GM12878 (cell line): ENCODE results near the gene ASPG. TPM values are rescaled to one million over a fixed set of nuclear protein-coding genes. Genes with fewer than 3 reads are reported as not detected.

Experiments
- ATAC-seq: fragments of 200-7000 bp; cut with Tn5 transposase; 3 replicates; pipeline ENCODE4 v1.9.1; 2020; ENCODE audit warnings: mild to moderate bottlenecking, moderate library complexity
- BruUV-seq: library from RNA; stranded (reverse); fragments of 400-500 nt; replicated peaks from 2 replicates; lab custom pipeline; 2021; lab: Mats Ljungman, UMichigan
- CTCF ChIA-PET: fragments of 300-600 bp; sonication (Branson Sonifier 250); formaldehyde crosslinking; extraction: SDS; loops from one replicate; lab custom pipeline; 2021; ENCODE audit warnings: inconsistent platforms; lab: Yijun Ruan, JAX
- POLR2A ChIA-PET: fragments of 350-600 bp; formaldehyde crosslinking; extraction: SDS; loops from one replicate; lab custom pipeline; 2021; ENCODE audit warnings: inconsistent platforms; lab: Charles Lee
- RAD21 ChIA-PET: fragments of 300-600 bp; sonication (Branson Sonifier 250); formaldehyde crosslinking; loops from one replicate; lab custom pipeline; 2023; ENCODE audit warnings: antibody characterized with exemption; ENCODE audit not compliant: unreplicated experiment; lab: Charles Lee
- SMC1A ChIA-PET: fragments of 300-600 bp; sonication (Branson Sonifier 250); formaldehyde crosslinking; loops from one replicate; lab custom pipeline; 2023; ENCODE audit not compliant: unreplicated experiment, uncharacterized antibody; lab: Charles Lee
- DNase-seq: peaks from one replicate; pipeline ENCODE4 v3.0.0-alpha.2; 2011; ENCODE audit warnings: low read depth, low spot score
- FAIRE-seq: peaks from 3 replicates; lab custom pipeline; 2011; peaks lifted over from hg19 to GRCh38; lab: Jason Lieb, UNC
- H2AFZ ChIP-seq: 2 replicates; pipeline ENCODE4 v1.6.0; 2011; ENCODE audit warnings: low read depth, low read length, control low read depth; ENCODE audit not compliant: control insufficient read depth
- H3K27ac ChIP-seq: 2 replicates; pipeline ENCODE4 v1.5.1; 2011; ENCODE audit warnings: control low read depth; ENCODE audit not compliant: control insufficient read depth, insufficient read depth
- H3K27me3 ChIP-seq, 2 experiments: replicated peaks in 1 of 2; 2 replicates each; pipeline versions ENCODE4 v1.6.0 to v1.6.1; 2011; ENCODE audit warnings: low read length in 1 of 2; ENCODE audit not compliant: control insufficient read depth in 2 of 2, insufficient read depth in 2 of 2
- H3K36me3 ChIP-seq, 2 experiments: 2 replicates each; pipeline ENCODE4 v1.5.1; 2011; ENCODE audit warnings: low read length in 1 of 2; ENCODE audit not compliant: control insufficient read depth in 2 of 2, insufficient read depth in 2 of 2
- H3K4me1 ChIP-seq: 2 replicates; pipeline ENCODE4 v1.6.1; 2011; ENCODE audit warnings: mild to moderate bottlenecking, low read length, moderate library complexity, mixed read lengths; ENCODE audit not compliant: control insufficient read depth, insufficient read depth
- H3K4me2 ChIP-seq: 2 replicates; pipeline ENCODE4 v1.6.0; 2011; ENCODE audit warnings: control low read depth; ENCODE audit not compliant: control insufficient read depth, insufficient read depth
- H3K4me3 ChIP-seq: fragments of 200-600 bp; sonication (generic); 2 replicates; pipeline ENCODE4 v1.5.1; 2016
- H3K79me2 ChIP-seq: 2 replicates; pipeline ENCODE4 v1.6.0; 2011; ENCODE audit warnings: low read length; ENCODE audit not compliant: control insufficient read depth, insufficient read depth
- H3K9ac ChIP-seq: 2 replicates; pipeline ENCODE4 v1.8.0; 2011; ENCODE audit warnings: low read length, control low read depth, mixed read lengths; ENCODE audit not compliant: control insufficient read depth, insufficient read depth
- H3K9me3 ChIP-seq: replicated peaks from 3 replicates; pipeline ENCODE4 v1.5.1; 2011; ENCODE audit warnings: mild to moderate bottlenecking, low read length; ENCODE audit not compliant: control insufficient read depth, insufficient read depth
- H4K20me1 ChIP-seq: 2 replicates; pipeline ENCODE4 v1.6.0; 2011; ENCODE audit not compliant: control insufficient read depth, insufficient read depth
- CHD1 ChIP-seq: IDR thresholded peaks from 2 replicates; pipeline ENCODE4 v1.6.1; 2012; ENCODE audit warnings: low read depth, low read length, improper control_type of control experiment
- ETV6 ChIP-seq, 2 experiments: fragments of 450-650 bp in 1 of 2; IDR thresholded peaks in 1 of 2; conservative IDR thresholded peaks in 1 of 2; 2 replicates each; pipeline ENCODE4 v1.6.1; 2014; ENCODE audit warnings: antibody characterized with exemption in 1 of 2, borderline replicate concordance in 1 of 2, low read depth in 1 of 2, mild to moderate bottlenecking in 1 of 2, moderate library complexity in 1 of 2
- IKZF2 ChIP-seq, 2 experiments: fragments of 450-650 bp; IDR thresholded peaks; 2 replicates each; pipeline ENCODE4 v1.6.1; 2017; ENCODE audit warnings: mild to moderate bottlenecking in 2 of 2, moderate library complexity in 2 of 2
- IRF4 ChIP-seq: IDR thresholded peaks from 2 replicates; pipeline ENCODE4 v1.6.1; 2011; ENCODE audit warnings: low read depth, low read length
- KLF5 ChIP-seq: fragments of 450-650 bp; IDR thresholded peaks from 2 replicates; pipeline ENCODE4 v1.6.1; 2014; ENCODE audit warnings: mild to moderate bottlenecking; ENCODE audit not compliant: partially characterized antibody
- MTA2 ChIP-seq: fragments of 450-650 bp; IDR thresholded peaks from 2 replicates; pipeline ENCODE4 v1.6.1; 2016; ENCODE audit warnings: low read depth, mild to moderate bottlenecking, moderate library complexity
- MTA3 ChIP-seq: IDR thresholded peaks from 2 replicates; pipeline ENCODE4 v1.6.1; 2012; ENCODE audit warnings: low read length, inconsistent platforms, borderline replicate concordance
- MYC ChIP-seq: IDR thresholded peaks from 2 replicates; pipeline ENCODE4 v1.6.1; 2011; ENCODE audit warnings: mild to moderate bottlenecking, low read length, moderate library complexity, inconsistent platforms; ENCODE audit not compliant: insufficient read depth, insufficient replicate concordance, insufficient read length, severe bottlenecking
- NFXL1 ChIP-seq: fragments of 450-650 bp; IDR thresholded peaks from 2 replicates; pipeline ENCODE4 v1.6.1; 2017; ENCODE audit warnings: antibody characterized with exemption, mild to moderate bottlenecking, borderline replicate concordance
- NRF1 ChIP-seq: conservative IDR thresholded peaks from 2 replicates; pipeline ENCODE4 v1.6.1; 2011; ENCODE audit warnings: mild to moderate bottlenecking, low read depth, low read length, improper control_type of control experiment
- PML ChIP-seq: IDR thresholded peaks from 2 replicates; pipeline ENCODE4 v1.6.1; 2012; ENCODE audit warnings: low read length, inconsistent platforms
- SUZ12 ChIP-seq: fragments of 200-600 bp; sonication (generic); IDR thresholded peaks from one replicate; pipeline ENCODE4 v1.6.1; 2018; ENCODE audit warnings: antibody characterized with exemption, mild to moderate bottlenecking; ENCODE audit not compliant: unreplicated experiment
- TBL1XR1 ChIP-seq: IDR thresholded peaks from 2 replicates; pipeline ENCODE4 v1.6.1; 2012; ENCODE audit warnings: low read depth, low read length, improper control_type of control experiment
- YY1 ChIP-seq: IDR thresholded peaks from 2 replicates; pipeline ENCODE4 v1.6.1; 2011; ENCODE audit warnings: low read depth, mild to moderate bottlenecking, low read length
- ZNF622 ChIP-seq: fragments of 450-650 bp; IDR thresholded peaks from 2 replicates; pipeline ENCODE4 v1.6.1; 2017; ENCODE audit warnings: mild to moderate bottlenecking, inconsistent platforms
- WGBS: methylation state at CpG from one replicate; pipeline ENCODE4 v1.1.6; 2016; ENCODE audit warnings: low lambda C conversion rate; ENCODE audit not compliant: insufficient replicate concordance, insufficient coverage; ENCODE audit errors: missing lambda C conversion rate; 5-methylcytosine and 5-hydroxymethylcytosine counted together
- in situ Hi-C: fragments of 300-500 bp; cut with MboI; formaldehyde crosslinking; loops from 9 replicates; pipeline ENCODE4 v1.14.3; 2018; ENCODE audit warnings: mixed read lengths
- intact Hi-C: fragments of 100-400 bp; cut with micrococcal nuclease; formaldehyde crosslinking; loops from one replicate; pipeline ENCODE4 v1.14.2; 2022; ENCODE audit not compliant: unreplicated experiment
- polyA plus RNA-seq, 11 experiments: library from polyadenylated mRNA; depleted of rRNA in 4 of 11; unstranded in 6 of 11; stranded (reverse) in 5 of 11; fragments of >200 nt; fragmentation: Nextera tagmentation in 4 of 11; fragmentation: Illumina TruSeq in 1 of 11; extraction: Ambion mirVana in 4 of 11; extraction: Trizol in 1 of 11; gene quantifications; 1 replicate in 1 of 11; 2 replicates in 10 of 11; pipeline versions ENCODE4 v1.2.1 to v1.2.3, GENCODE V29; 2011 to 2016; ENCODE audit warnings: inconsistent platforms in 2 of 11, missing spikeins in 2 of 11, low read depth in 1 of 11
- total RNA-seq, 4 experiments: library from RNA; depleted of rRNA in 3 of 4; stranded (reverse); fragments of >200 nt in 3 of 4; fragmentation: Illumina TruSeq in 1 of 4; extraction: Trizol in 1 of 4; gene quantifications; 2 replicates each; pipeline versions ENCODE4 v1.2.1 to v1.2.3, GENCODE V29; 2013 to 2021
- TF ChIP-seq, protein P1 (sequence below): IDR thresholded peaks from 2 replicates; pipeline ENCODE4 v1.6.1; 2011; ENCODE audit warnings: borderline replicate concordance, low read depth, mild to moderate bottlenecking, moderate library complexity, low read length; ENCODE audit not compliant: insufficient read depth, poor library complexity, severe bottlenecking
- TF ChIP-seq, protein P2 (sequence below): IDR thresholded peaks from 2 replicates; pipeline ENCODE4 v1.6.1; 2012; ENCODE audit warnings: low read depth, low read length, improper control_type of control experiment
- TF ChIP-seq, protein P3 (sequence below): fragments of 450-650 bp; IDR thresholded peaks from 2 replicates; pipeline ENCODE4 v1.6.1; 2017; ENCODE audit warnings: low read depth, mild to moderate bottlenecking, moderate library complexity
- TF ChIP-seq, protein P4 (sequence below): IDR thresholded peaks from 2 replicates; pipeline ENCODE4 v1.6.1; 2012; ENCODE audit warnings: low read length, inconsistent platforms

ASPG gene
- total and polyA plus RNA-seq, 10 of the 15 experiments (the other 5 are each of a cell fraction or from before 2014, with no cell fraction given) = not detected

GRCh38 chr14:104105071-104105821, 19.7 kb downstream of the ASPG start:
- no peak overlapping the region for H3K9ac ChIP-seq
- H4K20me1 ChIP-seq = no peaks in the 10 kb centered on the region
- ChIA-PET RAD21 (no interaction called here), CTCF (no interaction called here), SMC1A (no interaction called here), POLR2A (no interaction called here)
- H3K4me2 ChIP-seq = no peak overlapping the region
- FAIRE-seq (no peak), DNase-seq (no peak), ATAC-seq (no peak)
- H2AFZ ChIP-seq = no peak overlapping the region
- WGBS = 55% methylated on average over 20 of the region's 27 CpGs
- H3K27me3 ChIP-seq = no peaks in the 10 kb centered on the region
- intact Hi-C loops = no loop called here
- no peak overlapping the region for H3K27ac ChIP-seq
- H3K36me3 ChIP-seq = no peaks in the 10 kb centered on the region
- in situ Hi-C loops = no loop called here
- no peaks in the 10 kb centered on the region for H3K9me3 ChIP-seq
- H3K4me1 ChIP-seq = no peaks in the 10 kb centered on the region
- no TSS peak for BruUV-seq
- H3K4me3 ChIP-seq = no peak overlapping the region
- TF ChIP-seq YY1 = no peak
- TF ChIP-seq, protein P1, sequence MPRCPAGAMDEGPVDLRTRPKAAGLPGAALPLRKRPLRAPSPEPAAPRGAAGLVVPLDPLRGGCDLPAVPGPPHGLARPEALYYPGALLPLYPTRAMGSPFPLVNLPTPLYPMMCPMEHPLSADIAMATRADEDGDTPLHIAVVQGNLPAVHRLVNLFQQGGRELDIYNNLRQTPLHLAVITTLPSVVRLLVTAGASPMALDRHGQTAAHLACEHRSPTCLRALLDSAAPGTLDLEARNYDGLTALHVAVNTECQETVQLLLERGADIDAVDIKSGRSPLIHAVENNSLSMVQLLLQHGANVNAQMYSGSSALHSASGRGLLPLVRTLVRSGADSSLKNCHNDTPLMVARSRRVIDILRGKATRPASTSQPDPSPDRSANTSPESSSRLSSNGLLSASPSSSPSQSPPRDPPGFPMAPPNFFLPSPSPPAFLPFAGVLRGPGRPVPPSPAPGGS = no peak
- TF ChIP-seq TBL1XR1 = no peak
- no peak for TF ChIP-seq MTA2
- TF ChIP-seq IRF4 = no peak
- no peak for TF ChIP-seq CHD1
- no peak for TF ChIP-seq NRF1
- no peak for TF ChIP-seq KLF5
- TF ChIP-seq, protein P2, sequence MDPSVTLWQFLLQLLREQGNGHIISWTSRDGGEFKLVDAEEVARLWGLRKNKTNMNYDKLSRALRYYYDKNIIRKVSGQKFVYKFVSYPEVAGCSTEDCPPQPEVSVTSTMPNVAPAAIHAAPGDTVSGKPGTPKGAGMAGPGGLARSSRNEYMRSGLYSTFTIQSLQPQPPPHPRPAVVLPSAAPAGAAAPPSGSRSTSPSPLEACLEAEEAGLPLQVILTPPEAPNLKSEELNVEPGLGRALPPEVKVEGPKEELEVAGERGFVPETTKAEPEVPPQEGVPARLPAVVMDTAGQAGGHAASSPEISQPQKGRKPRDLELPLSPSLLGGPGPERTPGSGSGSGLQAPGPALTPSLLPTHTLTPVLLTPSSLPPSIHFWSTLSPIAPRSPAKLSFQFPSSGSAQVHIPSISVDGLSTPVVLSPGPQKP = no peak
- no peak for TF ChIP-seq MYC
- TF ChIP-seq PML = no peak
- TF ChIP-seq, protein P3, sequence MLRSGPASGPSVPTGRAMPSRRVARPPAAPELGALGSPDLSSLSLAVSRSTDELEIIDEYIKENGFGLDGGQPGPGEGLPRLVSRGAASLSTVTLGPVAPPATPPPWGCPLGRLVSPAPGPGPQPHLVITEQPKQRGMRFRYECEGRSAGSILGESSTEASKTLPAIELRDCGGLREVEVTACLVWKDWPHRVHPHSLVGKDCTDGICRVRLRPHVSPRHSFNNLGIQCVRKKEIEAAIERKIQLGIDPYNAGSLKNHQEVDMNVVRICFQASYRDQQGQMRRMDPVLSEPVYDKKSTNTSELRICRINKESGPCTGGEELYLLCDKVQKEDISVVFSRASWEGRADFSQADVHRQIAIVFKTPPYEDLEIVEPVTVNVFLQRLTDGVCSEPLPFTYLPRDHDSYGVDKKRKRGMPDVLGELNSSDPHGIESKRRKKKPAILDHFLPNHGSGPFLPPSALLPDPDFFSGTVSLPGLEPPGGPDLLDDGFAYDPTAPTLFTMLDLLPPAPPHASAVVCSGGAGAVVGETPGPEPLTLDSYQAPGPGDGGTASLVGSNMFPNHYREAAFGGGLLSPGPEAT = no peak
- no peak for TF ChIP-seq SUZ12
- TF ChIP-seq ETV6 (conservative IDR thresholded peaks at IDR 0.05 in 1 of 2, IDR thresholded peaks at IDR 0.05 in 1 of 2; ENCODE audit: borderline replicate concordance in 1 of 2, low read depth in 1 of 2) = no peak
- TF ChIP-seq NFXL1 = no peak
- TF ChIP-seq, protein P4, sequence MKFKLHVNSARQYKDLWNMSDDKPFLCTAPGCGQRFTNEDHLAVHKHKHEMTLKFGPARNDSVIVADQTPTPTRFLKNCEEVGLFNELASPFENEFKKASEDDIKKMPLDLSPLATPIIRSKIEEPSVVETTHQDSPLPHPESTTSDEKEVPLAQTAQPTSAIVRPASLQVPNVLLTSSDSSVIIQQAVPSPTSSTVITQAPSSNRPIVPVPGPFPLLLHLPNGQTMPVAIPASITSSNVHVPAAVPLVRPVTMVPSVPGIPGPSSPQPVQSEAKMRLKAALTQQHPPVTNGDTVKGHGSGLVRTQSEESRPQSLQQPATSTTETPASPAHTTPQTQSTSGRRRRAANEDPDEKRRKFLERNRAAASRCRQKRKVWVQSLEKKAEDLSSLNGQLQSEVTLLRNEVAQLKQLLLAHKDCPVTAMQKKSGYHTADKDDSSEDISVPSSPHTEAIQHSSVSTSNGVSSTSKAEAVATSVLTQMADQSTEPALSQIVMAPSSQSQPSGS = no peak
- TF ChIP-seq IKZF2 (IDR thresholded peaks at IDR 0.05) = no peak
- no peak for TF ChIP-seq MTA3
- TF ChIP-seq ZNF622 = no peak
- H3K79me2 ChIP-seq = no peaks in the 10 kb centered on the region
